GM19025 (cell line): ENCODE results near the gene MXD3.
"Not testable (repeated sequence)": the region's sequence is repeated elsewhere in the genome, so short reads cannot be mapped to it uniquely, and the experiment has no call there.

Experiments used
- ATAC-seq: cut with Tn5 transposase; IDR thresholded peaks from one replicate; pipeline ENCODE4 v1.9.1; 2021; ENCODE audit warnings: mild to moderate bottlenecking, low read depth, moderate library complexity; ENCODE audit not compliant: unreplicated experiment

The MXD3 gene, protein sequence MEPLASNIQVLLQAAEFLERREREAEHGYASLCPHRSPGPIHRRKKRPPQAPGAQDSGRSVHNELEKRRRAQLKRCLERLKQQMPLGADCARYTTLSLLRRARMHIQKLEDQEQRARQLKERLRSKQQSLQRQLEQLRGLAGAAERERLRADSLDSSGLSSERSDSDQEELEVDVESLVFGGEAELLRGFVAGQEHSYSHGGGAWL

DNA sequence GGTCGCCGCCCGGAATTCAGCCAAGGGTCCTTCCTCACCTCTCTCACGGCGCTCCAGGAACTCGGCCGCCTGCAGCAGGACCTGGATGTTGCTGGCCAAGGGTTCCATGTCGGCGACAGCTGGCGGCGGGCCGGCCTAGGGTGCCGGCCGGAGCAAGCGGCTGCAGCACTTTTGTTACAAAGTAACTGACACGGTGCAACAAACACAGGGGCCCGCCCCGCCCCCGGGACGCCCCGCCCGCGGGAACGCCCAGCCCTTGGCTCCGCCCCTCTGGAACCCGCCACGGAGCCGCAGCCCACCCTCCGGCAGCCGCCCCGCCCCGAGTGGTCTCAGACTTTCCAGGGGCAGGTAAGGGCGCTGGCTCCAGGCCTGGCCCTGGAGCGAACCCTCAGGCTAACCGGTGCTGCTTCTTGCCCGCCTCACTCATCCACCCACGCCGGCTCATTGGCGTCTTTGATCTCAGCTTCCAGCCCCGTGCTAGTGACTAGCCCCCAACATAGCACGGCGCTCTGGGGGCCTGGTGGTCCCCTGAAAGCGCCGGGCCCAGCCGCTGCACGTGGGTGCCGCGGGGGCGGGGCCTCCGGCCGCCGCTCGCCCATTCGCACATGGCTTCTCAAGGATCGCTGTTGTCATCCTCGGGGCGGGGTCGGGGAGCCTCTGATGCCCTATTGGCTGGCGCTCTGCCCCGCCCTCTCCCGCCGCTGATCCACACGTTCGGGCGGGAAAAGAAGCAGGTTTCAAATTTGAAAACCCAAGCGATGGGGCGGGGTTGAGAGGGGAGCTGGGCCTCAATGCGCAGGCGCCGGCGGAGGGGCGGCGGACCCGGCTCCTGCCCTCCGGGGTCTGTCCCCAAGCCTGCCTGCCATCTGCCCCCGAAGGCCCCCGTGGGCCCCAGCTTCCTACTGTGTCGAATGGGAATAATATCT is at the start of gene MXD3:
Gene MXD3 (minus strand): TSS at position 176 of the 926 bp plus-strand sequence. CDS start 68 bp downstream, at position 108.
- peak; percentile 82 for ATAC-seq

DNA sequence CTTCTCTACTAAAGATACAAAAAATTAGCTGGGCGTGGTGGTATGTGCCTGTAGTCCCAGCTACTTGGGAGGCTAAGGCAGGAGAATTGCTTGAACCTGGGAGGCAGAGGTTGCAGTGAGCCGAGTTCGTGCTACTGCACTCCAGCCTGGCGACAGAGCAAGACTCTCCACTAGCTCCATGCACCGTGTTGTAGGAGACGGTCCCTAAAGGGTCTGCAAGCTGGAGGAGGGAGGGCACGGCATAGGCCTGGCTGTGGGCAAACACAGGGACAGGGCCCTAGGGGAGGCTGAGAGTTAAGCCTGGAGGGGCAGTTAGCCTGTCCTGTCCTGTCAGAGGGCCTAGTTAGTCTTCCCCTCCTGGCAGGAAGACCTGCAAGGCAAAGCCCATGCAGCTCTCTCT is 49.0 kb upstream of the MXD3 start:
- not testable (repeated sequence) for ATAC-seq

DNA sequence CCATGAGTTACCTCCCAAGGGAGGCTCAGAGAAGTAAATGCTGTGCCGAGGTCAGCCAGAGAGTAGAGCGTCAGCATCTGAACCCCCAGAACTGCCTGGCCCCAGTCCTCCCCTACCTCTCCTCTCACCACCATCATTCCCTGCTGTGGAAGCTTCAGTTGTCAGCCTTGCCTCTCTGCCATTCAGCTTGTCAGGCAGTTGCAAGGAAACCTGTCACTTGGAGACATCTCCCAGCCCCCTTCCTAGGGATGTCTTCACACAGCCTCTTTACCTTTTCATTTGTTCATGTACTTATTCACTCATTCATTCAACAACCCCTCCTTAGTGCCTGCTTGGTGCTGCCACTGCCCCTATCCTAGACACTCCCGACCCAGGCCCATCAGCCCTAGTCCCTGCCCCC is 48.2 kb upstream of the MXD3 start:
- no peak for ATAC-seq

DNA sequence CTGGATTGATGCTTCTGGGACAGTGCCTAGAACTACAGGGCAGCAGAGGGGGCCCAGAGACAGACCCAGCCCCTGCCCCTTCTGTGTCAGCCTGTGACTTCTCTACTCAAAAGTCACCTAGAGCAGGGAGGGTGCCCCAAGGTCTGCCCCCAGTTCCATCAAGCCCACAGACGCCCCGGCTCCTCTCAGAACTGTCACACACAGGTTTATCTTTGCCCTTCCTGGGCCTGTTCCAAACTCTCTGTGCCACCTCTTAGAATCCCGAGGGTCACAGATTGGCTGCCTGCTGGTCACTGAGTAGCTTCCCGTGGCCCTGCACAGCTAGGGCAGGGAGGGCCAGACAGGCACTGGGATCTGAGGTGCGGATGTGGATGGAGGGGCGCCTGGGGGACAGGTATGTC is 47.8 kb upstream of the MXD3 start:
- no peak for ATAC-seq

DNA sequence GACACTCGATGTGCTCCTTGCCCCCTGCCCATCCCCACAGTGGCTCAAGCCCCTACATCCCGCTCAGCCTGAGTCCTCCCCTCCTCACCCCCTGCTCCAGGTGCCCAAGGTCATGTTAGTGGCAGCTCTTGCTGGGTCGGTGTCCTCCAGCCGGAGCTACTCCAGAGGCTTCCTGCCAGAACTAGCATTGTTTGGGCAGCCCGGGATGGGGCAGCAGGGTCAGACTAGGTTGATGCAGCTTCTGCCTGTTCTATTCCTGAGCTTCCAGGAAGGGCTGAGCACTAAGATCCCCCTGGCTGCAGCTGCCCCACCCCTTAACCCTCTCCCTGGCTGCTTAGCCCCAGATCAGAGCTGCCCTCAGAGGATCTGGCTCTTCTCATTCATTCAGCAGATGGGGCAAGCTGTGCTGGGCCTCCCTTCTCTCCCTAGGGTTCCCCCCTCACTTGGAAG is 46.7 kb upstream of the MXD3 start:
- ATAC-seq, result no peak

DNA sequence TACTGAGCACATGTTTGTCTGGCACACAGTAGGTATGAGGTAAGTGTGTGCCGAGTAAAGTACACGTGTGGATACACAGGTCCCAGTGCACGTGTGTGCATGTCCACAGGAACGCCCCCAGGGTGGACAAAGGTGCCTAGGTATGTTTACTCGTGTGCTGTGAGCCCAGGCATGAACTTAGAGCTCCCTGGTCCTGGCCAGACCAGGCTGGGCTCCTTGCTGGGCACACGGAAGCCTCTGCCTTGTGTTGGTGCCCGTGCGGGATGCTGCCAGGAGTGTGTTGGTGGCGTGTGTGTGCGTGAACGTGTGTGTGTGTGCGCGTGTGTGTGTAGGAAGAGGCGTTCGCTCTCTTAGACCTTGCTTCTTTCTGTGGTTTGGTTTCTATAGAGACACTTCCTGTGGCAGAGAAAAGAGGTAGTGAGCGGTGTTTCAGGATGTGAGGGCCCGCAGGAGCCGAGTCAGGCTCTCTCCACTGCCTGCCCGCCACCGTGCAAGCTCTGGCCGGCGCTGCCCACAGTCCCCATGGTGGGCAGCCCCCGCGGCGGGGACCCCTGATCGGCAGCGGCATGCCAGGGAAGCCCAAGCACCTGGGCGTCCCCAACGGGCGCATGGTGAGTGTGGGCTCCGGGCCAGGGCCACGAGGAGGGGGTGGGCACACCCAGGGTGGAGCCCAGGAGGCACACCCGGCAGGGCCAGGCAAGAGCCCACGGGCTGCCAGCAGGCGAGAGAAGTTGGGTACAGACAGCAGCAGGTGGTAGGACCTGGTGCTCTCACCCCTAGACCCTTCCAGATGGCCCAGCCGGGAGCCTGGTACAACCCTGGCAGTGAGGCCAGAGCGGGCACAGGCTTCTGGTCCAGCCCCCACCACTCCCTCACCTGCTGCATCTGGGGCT is 46.0 kb upstream of the MXD3 start, which contains the start of gene RGS14:
Gene RGS14 (plus strand): TSS at position 466 of the 893 bp plus-strand sequence. CDS start 101 bp downstream, at position 567.
- peak; percentile 91 for ATAC-seq

DNA sequence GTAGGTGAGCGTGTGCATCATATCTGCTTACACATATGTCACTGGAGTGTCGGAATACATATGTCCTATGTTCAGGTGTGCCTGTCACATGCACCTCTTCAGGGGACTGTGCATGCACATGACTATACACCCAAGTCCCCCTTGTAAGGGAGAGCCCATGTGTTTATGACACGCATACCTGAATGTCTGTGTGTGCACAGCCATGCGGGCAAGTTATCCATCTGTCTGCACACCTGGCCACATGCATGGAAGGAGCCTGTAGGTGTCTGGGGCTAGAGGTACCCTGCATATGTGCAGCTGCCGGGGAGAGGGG is 45.4 kb upstream of the MXD3 start:
- ATAC-seq, result no peak

DNA sequence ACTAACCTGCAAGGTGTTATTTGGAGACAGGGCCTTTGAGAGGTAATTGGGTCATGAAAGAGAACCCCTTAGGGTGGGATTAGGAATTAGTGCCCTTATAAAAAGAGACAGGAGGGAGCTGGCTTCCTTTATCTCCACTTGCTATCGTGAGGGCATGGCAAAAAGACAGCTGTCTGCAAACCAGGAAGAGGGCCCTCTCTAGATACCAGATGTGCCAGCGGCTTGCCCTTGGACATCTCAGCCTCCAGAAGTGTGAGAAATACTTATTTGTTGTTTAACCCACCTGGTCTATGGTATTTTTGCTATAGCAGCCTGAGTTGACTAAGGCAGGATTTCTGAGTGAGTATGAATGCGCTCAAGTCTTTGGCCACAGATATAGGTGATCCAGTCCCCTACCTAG is 45.0 kb upstream of the MXD3 start:
- no peak for ATAC-seq

DNA sequence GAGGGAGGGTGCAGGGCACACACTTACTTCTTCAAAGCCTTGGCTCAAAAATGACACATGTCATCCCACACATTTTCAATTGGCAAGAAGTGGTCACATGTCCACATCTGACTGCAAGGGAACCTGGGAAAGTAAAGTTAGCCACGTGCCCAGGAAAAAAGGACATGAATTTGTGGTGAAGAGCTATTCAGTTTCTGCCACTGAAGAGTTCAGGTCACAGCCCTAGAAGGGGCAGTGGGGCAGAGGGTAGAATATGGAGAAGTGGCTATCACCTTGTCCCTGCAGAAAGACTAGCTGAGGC is 44.1 kb upstream of the MXD3 start:
- no peak for ATAC-seq

DNA sequence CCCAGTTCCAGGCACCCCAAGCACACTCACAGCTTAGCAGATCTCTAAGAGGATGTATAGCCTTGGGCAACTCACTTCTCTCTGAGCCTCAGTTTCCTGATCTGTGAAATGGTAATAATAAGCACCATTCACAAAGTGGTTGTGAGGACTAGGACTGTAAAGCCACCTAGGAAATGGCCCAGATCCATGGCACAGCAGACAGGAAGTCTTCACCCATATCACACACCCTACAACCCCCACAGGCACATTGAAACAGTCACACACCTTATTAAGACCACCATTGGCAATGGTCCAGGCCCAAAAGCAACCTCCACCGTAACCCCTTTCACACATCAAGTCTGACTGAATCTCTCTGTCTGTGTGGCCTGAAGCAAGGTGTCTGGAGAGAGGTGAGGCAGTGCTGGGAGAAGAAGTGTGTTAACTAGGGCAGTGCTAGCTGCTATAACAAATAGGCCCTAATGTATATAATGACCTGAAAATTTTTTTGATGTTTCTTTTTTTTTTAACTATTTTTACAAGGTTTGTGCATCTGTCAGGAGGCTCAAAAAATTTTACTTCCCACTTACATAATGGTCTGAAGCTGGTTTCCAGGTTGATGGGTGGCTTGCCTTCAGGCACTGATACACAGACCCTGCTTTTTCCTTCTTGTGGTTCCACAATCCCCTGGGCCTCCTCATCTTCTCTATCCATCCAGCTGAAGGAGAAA is 43.6 kb upstream of the MXD3 start:
- ATAC-seq, result no peak

DNA sequence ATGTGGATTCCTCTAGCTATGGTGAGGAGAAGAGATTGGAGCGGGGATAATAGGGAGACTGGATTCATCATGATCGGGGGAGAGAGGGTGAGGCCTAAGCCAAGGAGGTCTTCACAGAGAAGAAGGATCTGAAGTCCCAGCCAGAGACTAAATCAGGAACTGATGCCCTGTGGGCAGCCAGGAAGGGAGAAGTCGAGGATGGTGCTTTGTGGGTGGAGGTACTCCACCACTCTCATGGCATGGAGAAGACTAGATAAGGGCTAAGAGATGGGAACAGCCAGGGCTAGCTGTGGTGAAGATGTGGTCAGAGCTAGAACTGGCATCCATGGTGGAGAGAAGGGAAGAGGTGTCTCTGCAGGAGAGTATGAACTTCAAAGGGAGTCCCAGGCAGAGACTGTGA is 43.0 kb upstream of the MXD3 start:
- no peak for ATAC-seq

DNA sequence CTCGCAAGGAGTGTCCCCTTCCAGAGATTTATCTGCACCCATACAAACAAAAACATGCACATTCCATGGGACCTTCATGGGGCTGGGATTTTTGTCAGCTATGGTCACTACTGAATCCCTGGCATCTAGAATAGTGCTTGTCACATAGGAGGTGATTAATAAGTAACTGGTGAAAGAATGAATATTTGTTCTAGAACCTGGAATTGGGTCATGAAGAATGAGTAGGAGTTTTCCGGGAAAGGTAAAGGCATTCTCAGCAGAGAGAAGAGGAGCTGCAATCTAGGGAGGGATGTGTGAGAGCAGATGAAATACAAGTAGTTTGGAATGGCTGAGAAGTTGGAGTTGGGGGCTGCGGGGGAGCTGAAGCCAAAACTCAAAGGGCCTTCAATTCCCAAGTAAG is 42.6 kb upstream of the MXD3 start:
- no peak for ATAC-seq

DNA sequence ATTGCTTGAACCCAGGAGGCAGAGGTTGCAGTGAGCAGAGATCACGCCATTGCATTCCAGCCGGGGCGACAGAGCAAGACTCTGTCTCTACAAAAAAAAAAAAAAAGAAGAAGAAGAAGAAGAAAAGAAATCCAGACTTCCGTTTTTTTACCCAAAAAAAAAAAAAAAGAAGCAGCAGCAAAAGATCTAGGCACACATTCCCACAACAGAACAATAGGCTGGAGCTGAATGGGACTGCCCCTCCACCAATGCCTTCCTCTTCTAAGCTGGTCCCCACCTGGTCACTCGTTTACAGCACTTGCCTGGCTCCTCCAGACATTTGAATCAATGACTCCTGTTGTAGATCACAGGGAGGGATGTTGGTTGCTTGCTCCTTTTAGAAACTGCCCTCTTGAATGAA is 41.4 kb upstream of the MXD3 start:
- no peak for ATAC-seq

DNA sequence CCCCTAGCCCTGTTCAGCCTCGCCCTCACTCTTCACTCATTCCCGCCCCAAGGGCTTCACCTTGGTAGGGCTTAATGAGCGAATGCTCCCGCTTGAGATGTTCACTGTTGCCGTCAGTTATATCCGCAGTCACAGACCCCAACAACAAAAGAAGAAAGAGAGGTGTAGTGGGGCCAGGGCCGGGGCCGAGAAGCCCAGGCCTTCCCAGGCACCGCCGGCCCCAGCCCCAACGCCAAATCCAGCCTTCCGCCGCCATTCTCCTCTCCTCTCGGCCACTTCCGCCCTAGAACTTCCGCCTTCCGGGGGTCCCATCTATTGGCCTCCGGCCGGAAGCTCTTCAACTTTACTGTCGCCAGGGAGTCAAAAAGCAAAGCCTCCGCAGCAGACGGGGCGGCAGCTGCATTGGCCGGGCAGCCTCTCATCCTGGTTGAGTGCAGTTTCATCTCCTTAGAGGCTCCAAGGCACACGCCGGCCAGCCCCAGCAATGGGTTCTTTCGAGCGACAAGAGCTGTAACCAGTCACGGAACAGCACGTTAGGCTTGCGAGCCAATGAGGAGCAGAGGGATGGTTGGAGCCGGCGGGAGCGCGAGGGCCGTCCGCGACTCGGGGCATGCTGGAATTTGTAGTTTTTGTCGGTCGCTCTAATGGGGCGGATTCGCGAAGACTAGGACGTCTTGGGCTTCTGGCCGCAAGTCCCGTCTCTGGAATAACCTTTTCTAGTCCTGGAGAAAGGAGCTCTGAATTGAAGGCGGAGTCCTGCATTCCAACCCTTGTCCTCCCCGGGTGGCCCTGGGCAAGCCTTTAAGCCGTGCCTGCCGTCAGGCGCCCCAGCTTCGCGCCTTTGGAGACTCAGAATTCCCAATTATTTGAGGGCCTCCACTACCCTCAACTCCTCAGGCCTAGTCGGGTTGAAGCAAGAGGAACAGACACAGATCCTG is 40.0 kb upstream of the MXD3 start, which contains the start of gene LMAN2:
Gene LMAN2 (minus strand): TSS at position 277 of the 938 bp plus-strand sequence. CDS start 21 bp downstream, at position 256.
- ATAC-seq, result peak; percentile 91

DNA sequence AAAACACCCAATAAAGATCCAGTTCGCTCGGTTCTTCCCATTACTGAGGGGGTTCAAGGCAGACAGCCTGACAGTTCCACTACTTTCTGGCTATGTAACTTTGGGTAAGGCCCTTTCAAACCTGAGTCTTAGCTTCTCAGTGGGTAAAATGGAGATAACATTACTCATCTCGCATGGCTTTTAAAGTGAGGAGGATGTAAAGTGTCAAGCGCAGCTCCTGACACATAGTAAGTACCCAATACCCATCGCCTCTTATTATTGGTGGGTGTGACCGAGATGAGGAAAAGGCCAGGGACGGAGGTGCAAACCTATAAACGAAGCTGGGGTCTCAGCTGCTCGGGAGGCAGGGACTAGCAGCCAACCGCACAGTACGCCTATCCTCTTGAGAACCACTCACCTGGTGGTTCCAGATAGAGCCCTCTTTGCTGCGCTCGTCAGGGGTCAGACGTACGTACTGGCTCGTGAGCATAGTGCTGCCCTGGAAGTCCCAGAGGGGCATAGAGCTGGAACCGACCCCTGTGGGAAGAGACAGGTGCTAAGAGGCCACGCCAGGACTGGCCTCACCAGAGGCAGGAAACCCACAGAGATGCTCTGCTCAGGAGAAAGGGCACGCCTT is 39.2 kb upstream of the MXD3 start:
- ATAC-seq, result no peak

DNA sequence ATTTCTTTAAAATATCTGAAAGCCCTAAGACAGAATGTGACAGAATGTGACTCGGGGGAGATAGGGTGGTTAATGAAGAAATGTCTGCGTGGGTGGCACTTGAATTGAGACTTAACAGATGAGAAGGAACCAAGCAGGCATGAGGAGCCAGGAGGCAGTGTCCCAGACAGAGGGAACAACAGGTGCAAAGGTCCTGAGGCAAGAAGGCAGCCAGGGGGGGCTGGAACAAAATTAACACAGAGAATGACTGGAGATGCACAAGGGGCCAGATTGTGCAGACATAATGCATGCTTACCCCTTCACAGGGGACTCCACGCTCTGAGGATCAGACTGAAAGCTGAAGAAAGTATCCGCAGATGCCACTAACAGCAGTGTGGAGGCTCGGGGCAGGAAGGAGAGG is 38.1 kb upstream of the MXD3 start:
- no peak for ATAC-seq

DNA sequence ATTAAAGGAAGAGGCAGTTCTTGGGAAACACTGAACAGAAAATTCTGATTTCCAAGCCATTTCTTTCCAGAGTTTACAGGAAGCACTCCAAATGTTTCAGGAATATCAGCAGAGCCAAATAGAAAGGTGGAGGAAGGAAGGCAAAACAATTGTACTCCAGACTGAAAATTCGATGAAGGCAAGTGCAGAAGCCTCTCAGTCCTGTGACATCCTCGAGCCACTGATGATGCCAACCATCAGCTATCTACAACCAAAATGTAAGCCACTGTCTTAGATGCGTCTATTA is 37.6 kb upstream of the MXD3 start:
- ATAC-seq, result no peak

DNA sequence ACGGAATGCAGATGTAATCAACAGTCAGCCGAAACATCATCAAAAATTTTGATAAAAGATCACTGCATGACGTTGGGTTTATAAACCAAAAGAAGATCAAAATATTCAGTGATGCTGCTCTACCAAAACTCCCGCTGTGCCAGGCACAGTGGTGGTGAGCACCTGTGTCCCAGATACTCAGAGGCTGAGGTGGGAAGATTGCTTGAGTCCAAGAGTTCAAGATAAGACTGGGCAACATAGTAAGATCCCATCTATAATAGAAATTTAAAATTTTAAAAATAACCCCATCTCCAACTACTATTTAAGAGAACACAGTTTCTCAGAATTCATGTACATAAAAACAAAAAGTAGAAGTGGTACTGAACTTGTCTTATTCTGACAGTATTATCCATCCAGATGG is 36.0 kb upstream of the MXD3 start:
- no peak for ATAC-seq

DNA sequence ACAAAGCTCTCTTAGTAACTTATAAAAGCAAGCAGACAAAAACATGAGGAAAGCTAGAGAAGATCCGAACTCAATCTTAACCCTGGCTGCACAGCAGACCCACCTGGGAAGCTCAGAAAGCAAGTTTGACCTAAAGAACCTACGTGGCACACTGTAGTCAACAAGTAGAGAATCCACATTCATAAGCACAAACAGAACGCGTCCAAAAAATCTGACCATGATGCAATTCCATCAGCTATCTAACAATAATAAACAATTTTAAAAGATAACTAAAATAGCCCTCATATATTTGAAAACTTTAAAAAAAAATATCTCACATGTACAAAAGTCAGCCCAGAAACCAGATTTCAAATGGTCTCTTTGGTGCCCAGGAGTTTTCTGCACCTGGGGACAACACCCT is 35.1 kb upstream of the MXD3 start:
- no peak for ATAC-seq
